ENCODE measurements around the gene DEPDC1. TPM values are rescaled to one million over a fixed set of nuclear protein-coding genes. Genes with fewer than 3 reads are reported as not detected.

DEPDC1 gene
- total RNA-seq, 1 donor from 2014 or later: 2.6 TPM

DNA sequence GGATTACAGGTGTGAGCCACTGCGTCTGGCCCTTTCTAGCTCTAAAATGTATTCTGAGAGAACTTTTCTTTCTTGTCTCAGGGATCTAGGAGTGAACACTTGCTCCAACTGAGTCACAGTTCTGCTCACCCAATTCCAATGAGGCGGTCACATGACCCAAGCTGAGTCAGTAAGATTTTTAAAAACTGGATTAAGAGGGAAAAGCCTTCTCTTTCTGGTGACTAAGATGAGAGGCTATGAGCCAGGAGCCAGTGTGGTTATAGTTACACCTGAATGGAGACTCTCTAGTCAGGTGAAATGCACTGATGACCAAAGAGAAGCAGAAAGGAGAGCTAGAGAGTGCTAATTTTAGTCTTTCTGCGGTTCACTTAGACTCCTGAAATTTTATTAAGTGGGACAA is 9.5 kb upstream of the DEPDC1 start:
- H3K27ac ChIP-seq (ENCODE audit: low read depth, low read length): no peak overlapping the region
- Mint-ChIP-seq H3K27me3 (ENCODE audit: low read depth, unreplicated experiment) (no peaks in the 10 kb centered on the region), H3K4me1 (ENCODE audit: low read depth, unreplicated experiment) (no peaks in the 10 kb centered on the region)

DNA sequence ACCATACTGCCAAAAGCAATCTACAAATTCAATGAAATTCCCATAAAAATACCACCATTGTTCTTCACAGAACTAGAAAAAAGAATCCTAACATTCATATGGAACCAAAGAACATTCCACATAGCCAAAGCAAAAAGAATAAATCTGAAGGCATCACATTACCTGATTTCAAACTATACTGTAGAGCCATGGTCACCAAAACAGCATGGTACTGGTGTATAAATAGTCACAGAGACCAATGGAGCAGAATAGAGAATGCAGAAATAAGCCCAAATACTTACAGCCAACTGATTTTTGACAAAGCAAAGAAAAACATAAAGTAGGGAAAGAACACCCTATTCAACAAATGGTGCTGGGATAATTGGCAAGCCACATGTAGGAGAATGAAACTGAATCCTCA is 6.2 kb upstream of the DEPDC1 start:
- Histone ChIP-seq H3K4me2 (ENCODE audit: low read length) (no peak overlapping the region), H3K79me2 (ENCODE audit: insufficient read depth, low read length) (no peaks in the 10 kb centered on the region), H3K27ac (ENCODE audit: low read depth, low read length) (no peak overlapping the region), H3K9ac (ENCODE audit: low read length) (no peak overlapping the region), H3K9me3 (ENCODE audit: insufficient read depth, low read depth, low read length) (no peaks in the 10 kb centered on the region), H2AFZ (ENCODE audit: low read depth, low read length) (no peak overlapping the region), H3K4me1 (ENCODE audit: insufficient read depth, low read length) (no peaks in the 10 kb centered on the region), H3K4me3 (ENCODE audit: insufficient read depth, low read depth, low read length) (no peak overlapping the region), H3K36me3 (ENCODE audit: insufficient read depth, low read length) (no peaks in the 10 kb centered on the region), H3K27me3 (ENCODE audit: insufficient read depth, low read length) (no peaks in the 10 kb centered on the region), H4K20me1 (ENCODE audit: insufficient read depth, low read length) (no peaks in the 10 kb centered on the region)
- DNase-seq (ENCODE audit: low read depth) (no peak), FAIRE-seq (peak; percentile 13)
- TF ChIP-seq, protein P1, sequence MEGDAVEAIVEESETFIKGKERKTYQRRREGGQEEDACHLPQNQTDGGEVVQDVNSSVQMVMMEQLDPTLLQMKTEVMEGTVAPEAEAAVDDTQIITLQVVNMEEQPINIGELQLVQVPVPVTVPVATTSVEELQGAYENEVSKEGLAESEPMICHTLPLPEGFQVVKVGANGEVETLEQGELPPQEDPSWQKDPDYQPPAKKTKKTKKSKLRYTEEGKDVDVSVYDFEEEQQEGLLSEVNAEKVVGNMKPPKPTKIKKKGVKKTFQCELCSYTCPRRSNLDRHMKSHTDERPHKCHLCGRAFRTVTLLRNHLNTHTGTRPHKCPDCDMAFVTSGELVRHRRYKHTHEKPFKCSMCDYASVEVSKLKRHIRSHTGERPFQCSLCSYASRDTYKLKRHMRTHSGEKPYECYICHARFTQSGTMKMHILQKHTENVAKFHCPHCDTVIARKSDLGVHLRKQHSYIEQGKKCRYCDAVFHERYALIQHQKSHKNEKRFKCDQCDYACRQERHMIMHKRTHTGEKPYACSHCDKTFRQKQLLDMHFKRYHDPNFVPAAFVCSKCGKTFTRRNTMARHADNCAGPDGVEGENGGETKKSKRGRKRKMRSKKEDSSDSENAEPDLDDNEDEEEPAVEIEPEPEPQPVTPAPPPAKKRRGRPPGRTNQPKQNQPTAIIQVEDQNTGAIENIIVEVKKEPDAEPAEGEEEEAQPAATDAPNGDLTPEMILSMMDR (IDR thresholded peaks at IDR 0.05; ENCODE audit: insufficient read depth, low read depth, low read length): no peak
- no peak for TF ChIP-seq EZH2 (IDR thresholded peaks at IDR 0.05; ENCODE audit: insufficient read depth, low read length)
- no peaks in the 10 kb centered on the region for H3K27me3 Mint-ChIP-seq (ENCODE audit: low read depth, unreplicated experiment)
- no peaks in the 10 kb centered on the region for H3K36me3 Mint-ChIP-seq (ENCODE audit: low read depth, unreplicated experiment)
- no peak overlapping the region for H3K27ac Mint-ChIP-seq (ENCODE audit: unreplicated experiment)
- no peaks in the 10 kb centered on the region for H3K4me1 Mint-ChIP-seq (ENCODE audit: low read depth, unreplicated experiment)
- H3K9me3 Mint-ChIP-seq (ENCODE audit: unreplicated experiment): peaks cover 7% of the 10 kb centered on the region
- H3K4me3 Mint-ChIP-seq (ENCODE audit: unreplicated experiment): no peak overlapping the region

More for the DNA sequence above, 9.5 kb upstream of the DEPDC1 start:
- Histone ChIP-seq H2AFZ (ENCODE audit: low read depth, low read length) (no peak overlapping the region), H3K4me3 (ENCODE audit: insufficient read depth, low read depth, low read length) (no peak overlapping the region), H3K36me3 (ENCODE audit: insufficient read depth, low read length) (no peaks in the 10 kb centered on the region), H3K4me2 (ENCODE audit: low read length) (no peak overlapping the region), H3K79me2 (ENCODE audit: insufficient read depth, low read length) (no peaks in the 10 kb centered on the region), H3K4me1 (ENCODE audit: insufficient read depth, low read length) (no peaks in the 10 kb centered on the region), H3K9ac (ENCODE audit: low read length) (no peak overlapping the region), H3K9me3 (ENCODE audit: insufficient read depth, low read depth, low read length) (no peaks in the 10 kb centered on the region), H4K20me1 (ENCODE audit: insufficient read depth, low read length) (no peaks in the 10 kb centered on the region), H3K27me3 (ENCODE audit: insufficient read depth, low read length) (no peaks in the 10 kb centered on the region)
- Mint-ChIP-seq H3K36me3 (ENCODE audit: low read depth, unreplicated experiment) (no peaks in the 10 kb centered on the region), H3K9me3 (ENCODE audit: unreplicated experiment) (peaks cover 7% of the 10 kb centered on the region), H3K4me3 (ENCODE audit: unreplicated experiment) (no peak overlapping the region), H3K27ac (ENCODE audit: unreplicated experiment) (no peak overlapping the region)
- DNase-seq (ENCODE audit: low read depth) (no peak), FAIRE-seq (no peak)
- TF ChIP-seq EZH2 (IDR thresholded peaks at IDR 0.05; ENCODE audit: insufficient read depth, low read length): no peak

DNA sequence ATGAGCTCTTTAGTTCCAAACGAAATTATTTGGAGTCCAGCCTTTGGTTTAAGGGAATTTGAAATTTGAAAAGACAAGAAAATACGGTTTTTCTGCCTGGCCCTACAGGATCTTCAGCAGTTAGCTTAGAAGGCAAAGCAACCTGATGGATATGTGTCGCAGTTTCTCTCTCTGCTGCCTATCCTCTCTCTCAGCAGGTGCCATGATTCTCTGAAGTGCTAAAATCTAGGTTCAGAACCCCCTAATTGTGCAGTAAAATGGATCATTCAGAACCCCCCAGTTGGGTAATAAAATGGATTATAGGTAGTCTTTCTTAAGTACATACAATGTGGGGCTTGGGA is 446 bp upstream of the DEPDC1 start:
- Histone ChIP-seq H3K79me2 (ENCODE audit: insufficient read depth, low read length) (peaks cover 32% of the 10 kb centered on the region), H4K20me1 (ENCODE audit: insufficient read depth, low read length) (no peaks in the 10 kb centered on the region), H2AFZ (ENCODE audit: low read depth, low read length) (peak overlapping the region; percentile 74), H3K9ac (ENCODE audit: low read length) (peak overlapping the region; percentile 91), H3K36me3 (ENCODE audit: insufficient read depth, low read length) (no peaks in the 10 kb centered on the region), H3K9me3 (ENCODE audit: insufficient read depth, low read depth, low read length) (no peaks in the 10 kb centered on the region), H3K4me2 (ENCODE audit: low read length) (peak overlapping the region; percentile 95), H3K4me3 (ENCODE audit: insufficient read depth, low read depth, low read length) (peak overlapping the region; percentile 95), H3K4me1 (ENCODE audit: insufficient read depth, low read length) (peaks cover 6% of the 10 kb centered on the region), H3K27ac (ENCODE audit: low read depth, low read length) (peak overlapping the region; percentile 28), H3K27me3 (ENCODE audit: insufficient read depth, low read length) (no peaks in the 10 kb centered on the region)
- H3K36me3 Mint-ChIP-seq (ENCODE audit: low read depth, unreplicated experiment): no peaks in the 10 kb centered on the region
- no peak for FAIRE-seq
- peaks cover 2% of the 10 kb centered on the region for H3K4me1 Mint-ChIP-seq (ENCODE audit: low read depth, unreplicated experiment)
- no peaks in the 10 kb centered on the region for H3K27me3 Mint-ChIP-seq (ENCODE audit: low read depth, unreplicated experiment)
- no peak for TF ChIP-seq EZH2 (IDR thresholded peaks at IDR 0.05; ENCODE audit: insufficient read depth, low read length)
- TF ChIP-seq, protein P1 (IDR thresholded peaks at IDR 0.05; ENCODE audit: insufficient read depth, low read depth, low read length): no peak
- peak overlapping the region; percentile 92 for H3K4me3 Mint-ChIP-seq (ENCODE audit: unreplicated experiment)
- no peaks in the 10 kb centered on the region for H3K9me3 Mint-ChIP-seq (ENCODE audit: unreplicated experiment)
- no peak for DNase-seq (ENCODE audit: low read depth)
- no peak overlapping the region for H3K27ac Mint-ChIP-seq (ENCODE audit: unreplicated experiment)
